GM10248 (cell line): ENCODE data around the gene CUX1.
"Not testable (repeated sequence)": the region's sequence is repeated elsewhere in the genome, so short reads cannot be mapped to it uniquely, and the experiment has no call there.

Experiments used
- CTCF ChIA-PET: fragments of 300-600 bp; sonication (Branson Sonifier 250); formaldehyde crosslinking; extraction: SDS; loops from one replicate; lab custom pipeline; 2021; ENCODE audit warnings: antibody characterized with exemption; lab: Yijun Ruan, JAX
- POLR2A ChIA-PET: fragments of 350-650 bp; sonication (Branson Sonifier 250); formaldehyde crosslinking; extraction: SDS; loops from one replicate; lab custom pipeline; 2020; ENCODE audit warnings: antibody characterized with exemption; lab: Yijun Ruan, JAX
- DNase-seq: peaks from one replicate; pipeline ENCODE4 v3.0.0; 2012; ENCODE audit errors: extremely low spot score
- TF ChIP-seq, protein P1 (sequence below): IDR thresholded peaks from 2 replicates; pipeline ENCODE4 v1.5.1; 2012; ENCODE audit warnings: mild to moderate bottlenecking, low read depth; ENCODE audit errors: extremely low read depth, missing control alignments, control extremely low read depth

The CUX1 gene

DNA sequence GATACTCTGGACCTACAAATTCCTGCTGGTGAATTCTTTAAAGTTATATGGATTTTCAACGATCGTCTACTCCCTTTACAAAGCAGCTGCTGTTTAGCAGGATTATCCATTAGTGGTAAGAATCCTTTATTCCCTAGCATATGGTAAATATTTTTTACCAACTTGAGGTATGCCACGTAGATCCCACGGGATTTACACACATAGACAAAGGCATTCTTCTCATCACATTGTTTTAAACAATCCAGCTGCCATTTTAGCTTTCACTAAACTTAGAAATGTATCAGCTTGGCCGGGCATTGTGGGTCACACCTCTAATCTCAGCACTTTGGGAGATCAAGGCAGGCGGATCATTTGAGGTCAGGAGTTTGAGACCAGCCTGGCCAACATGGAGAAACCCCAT, 321.2 kb downstream of the CUX1 start:
- TF ChIP-seq, protein P1, sequence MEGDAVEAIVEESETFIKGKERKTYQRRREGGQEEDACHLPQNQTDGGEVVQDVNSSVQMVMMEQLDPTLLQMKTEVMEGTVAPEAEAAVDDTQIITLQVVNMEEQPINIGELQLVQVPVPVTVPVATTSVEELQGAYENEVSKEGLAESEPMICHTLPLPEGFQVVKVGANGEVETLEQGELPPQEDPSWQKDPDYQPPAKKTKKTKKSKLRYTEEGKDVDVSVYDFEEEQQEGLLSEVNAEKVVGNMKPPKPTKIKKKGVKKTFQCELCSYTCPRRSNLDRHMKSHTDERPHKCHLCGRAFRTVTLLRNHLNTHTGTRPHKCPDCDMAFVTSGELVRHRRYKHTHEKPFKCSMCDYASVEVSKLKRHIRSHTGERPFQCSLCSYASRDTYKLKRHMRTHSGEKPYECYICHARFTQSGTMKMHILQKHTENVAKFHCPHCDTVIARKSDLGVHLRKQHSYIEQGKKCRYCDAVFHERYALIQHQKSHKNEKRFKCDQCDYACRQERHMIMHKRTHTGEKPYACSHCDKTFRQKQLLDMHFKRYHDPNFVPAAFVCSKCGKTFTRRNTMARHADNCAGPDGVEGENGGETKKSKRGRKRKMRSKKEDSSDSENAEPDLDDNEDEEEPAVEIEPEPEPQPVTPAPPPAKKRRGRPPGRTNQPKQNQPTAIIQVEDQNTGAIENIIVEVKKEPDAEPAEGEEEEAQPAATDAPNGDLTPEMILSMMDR, result no peak
- no peak for DNase-seq
- ChIA-PET CTCF (interaction anchor here (0.8 kb wide), 1 partner anchor 14 kb away, joined by 3 read pairs; no protein-coding TSS in a partner anchor), POLR2A (no interaction called here)

DNA sequence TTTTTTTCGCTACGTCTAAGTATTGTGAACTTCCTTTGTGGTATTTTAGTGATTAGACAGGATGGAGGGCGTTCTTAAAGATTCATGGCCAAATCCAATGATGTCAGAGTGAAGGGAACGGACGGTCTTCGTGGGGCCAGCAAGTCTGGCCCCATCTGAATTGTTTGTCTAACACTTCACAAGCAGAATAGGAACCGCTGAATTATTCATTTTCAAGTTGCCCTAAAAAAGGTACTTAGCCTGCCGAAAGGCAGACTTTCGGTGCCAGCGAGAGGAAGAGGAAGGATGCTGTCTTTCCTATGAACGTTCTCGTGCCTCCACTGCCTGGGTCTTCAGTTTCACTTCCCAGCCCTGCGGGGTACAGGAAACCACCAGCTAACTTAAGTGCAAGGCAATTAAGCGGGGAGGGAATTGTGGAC, 323.5 kb downstream of the CUX1 start:
- ChIA-PET POLR2A (no interaction called here), CTCF (interaction anchor here (1.5 to 1.7 kb wide), 3 partner anchors 9 to 13 kb away, joined by 3 to 6 read pairs (median 5); no protein-coding TSS in a partner anchor)
- no peak for DNase-seq
- TF ChIP-seq, protein P1, result no peak

DNA sequence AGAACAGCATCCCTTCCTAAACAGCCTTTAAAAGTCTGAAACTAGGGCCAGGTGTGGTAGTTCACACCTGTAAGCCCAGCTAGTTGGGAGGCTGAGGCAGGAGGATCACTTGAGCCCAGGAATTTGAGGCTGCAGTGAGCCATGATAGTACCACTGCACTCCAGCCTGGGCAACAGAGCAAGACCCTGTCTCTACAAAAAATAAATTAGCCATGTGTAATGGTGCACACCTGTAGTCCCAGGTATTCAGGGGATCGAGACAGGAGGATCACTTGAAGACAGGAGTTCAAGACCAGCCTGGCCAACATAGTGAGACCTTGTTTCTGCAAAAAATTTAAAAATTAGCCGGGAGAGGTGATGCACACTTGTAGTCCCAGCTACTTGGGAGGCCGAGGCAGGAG, 325.0 kb downstream of the CUX1 start:
- CTCF ChIA-PET, POLR2A ChIA-PET, DNase-seq: not testable (repeated sequence)

DNA sequence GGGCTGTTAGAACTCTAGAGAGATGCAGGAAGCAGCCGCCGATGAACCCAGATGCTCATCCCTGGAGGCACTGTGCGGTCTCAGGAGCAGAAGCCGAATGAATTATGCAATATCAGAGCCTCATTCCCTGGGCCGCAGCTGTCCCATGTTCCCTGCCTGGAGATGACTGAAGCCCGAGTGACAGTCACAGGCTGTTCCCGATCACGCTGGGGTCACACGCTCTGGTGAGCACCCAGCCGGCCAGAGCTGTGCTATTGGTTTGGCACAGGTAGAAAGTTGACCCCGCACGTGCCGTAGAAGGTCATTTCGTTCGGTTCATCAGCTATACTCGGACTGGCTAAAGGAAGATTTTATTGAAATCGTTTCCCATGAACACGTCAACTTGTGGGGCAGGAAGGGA, 328.7 kb downstream of the CUX1 start:
- TF ChIP-seq, protein P1, result no peak
- POLR2A ChIA-PET, result interaction anchor here (0.6 kb wide), 1 partner anchor 290 kb away, joined by 6 read pairs; no protein-coding TSS in a partner anchor
- no peak for DNase-seq
- CTCF ChIA-PET, result no interaction called here

DNA sequence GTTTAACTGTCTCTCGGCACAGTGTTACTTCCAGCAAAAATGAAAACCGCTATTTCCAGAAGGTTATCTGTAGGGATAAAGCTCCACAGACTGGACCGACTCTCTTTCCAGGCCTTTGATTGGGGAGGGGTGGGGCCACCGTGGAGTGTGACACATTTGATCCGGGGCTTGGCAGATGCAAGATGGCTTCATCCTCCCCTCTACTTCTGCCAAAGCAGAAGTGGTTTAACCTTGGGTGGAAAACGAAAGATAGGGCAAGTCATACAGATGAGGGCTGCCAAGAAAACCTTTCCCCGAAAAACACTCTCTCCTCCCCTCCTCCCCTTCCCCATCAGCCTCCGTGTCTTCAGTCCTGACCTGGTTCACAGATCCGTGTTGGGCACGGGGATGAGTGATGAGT, 329.6 kb downstream of the CUX1 start:
- CTCF ChIA-PET, result no interaction called here
- no peak for DNase-seq
- TF ChIP-seq, protein P1, result no peak
- POLR2A ChIA-PET, result no interaction called here

DNA sequence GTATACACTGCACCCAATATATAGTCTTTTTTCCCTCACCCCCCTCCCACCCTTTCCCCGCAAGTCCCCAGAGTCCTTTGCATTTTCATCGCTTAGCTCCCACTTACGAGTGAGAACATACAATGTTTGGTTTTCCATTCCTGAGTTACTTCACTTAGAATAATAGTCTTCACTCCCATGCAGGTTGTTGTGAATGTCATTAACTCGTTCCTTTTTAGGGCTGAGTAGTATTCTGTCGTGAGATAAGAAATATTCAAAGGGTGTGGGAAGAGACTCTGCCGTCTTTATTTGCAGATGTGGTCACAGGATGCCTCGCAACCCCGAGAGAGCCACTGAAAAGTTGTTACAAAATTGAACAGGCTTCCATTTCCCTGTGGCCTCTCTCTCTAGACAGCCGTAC, 331.4 kb downstream of the CUX1 start:
- TF ChIP-seq, protein P1, result no peak
- no peak for DNase-seq
- POLR2A ChIA-PET, result interaction anchor here (0.6 kb wide), 1 partner anchor 1272 kb away, joined by 4 read pairs; no protein-coding TSS in a partner anchor
- CTCF ChIA-PET, result no interaction called here

DNA sequence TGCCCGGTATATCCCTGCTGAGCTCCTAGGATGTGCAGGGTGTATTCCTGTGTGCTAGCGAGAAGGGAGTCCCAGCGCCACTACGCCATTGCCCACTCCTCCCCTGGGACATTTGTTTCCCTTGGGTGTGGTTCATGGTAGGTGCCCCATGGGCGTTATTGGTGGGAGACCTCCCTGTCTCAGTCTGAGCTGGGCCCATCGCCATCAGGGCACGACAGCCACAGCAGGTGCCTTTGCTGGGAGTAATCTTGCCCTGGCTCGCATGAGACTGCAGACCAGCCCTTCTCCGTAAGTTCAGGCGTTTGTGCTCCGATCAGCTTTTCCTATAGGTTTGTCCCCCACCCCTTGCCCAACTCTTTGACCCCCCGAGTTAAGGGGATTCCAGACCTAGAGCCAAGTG, 332.0 kb downstream of the CUX1 start:
- DNase-seq, result no peak
- ChIA-PET POLR2A (no interaction called here), CTCF (interaction anchor here (1.7 kb wide), 1 partner anchor 9 kb away, joined by 6 read pairs; no protein-coding TSS in a partner anchor)
- TF ChIP-seq, protein P1, result no peak
